OCI-LY7 (cell line): Measurements from ENCODE around the gene GSTA5.
"Not testable (repeated sequence)": the region's sequence is repeated elsewhere in the genome, so short reads cannot be mapped to it uniquely, and the experiment has no call there.

Source experiments
- EZH2phosphoT487 ChIP-seq: fragments of 200-600 bp; sonication (generic); IDR thresholded peaks from 2 replicates; pipeline ENCODE4 v1.6.1; 2018; ENCODE audit warnings: low read depth, borderline replicate concordance, mild to moderate bottlenecking, mixed run types, antibody characterized with exemption, low read length, moderate library complexity, mixed read lengths
- TF ChIP-seq, protein P1 (sequence below): fragments of 200-600 bp; sonication (generic); conservative IDR thresholded peaks from 2 replicates; pipeline ENCODE4 v1.5.1; 2014; ENCODE audit warnings: mild to moderate bottlenecking, antibody characterized with exemption, low read length, moderate library complexity, mixed read lengths

GRCh38 chr6:52814545-52814944 is 26.1 kb downstream of the GSTA5 start:
- TF ChIP-seq, protein P1, sequence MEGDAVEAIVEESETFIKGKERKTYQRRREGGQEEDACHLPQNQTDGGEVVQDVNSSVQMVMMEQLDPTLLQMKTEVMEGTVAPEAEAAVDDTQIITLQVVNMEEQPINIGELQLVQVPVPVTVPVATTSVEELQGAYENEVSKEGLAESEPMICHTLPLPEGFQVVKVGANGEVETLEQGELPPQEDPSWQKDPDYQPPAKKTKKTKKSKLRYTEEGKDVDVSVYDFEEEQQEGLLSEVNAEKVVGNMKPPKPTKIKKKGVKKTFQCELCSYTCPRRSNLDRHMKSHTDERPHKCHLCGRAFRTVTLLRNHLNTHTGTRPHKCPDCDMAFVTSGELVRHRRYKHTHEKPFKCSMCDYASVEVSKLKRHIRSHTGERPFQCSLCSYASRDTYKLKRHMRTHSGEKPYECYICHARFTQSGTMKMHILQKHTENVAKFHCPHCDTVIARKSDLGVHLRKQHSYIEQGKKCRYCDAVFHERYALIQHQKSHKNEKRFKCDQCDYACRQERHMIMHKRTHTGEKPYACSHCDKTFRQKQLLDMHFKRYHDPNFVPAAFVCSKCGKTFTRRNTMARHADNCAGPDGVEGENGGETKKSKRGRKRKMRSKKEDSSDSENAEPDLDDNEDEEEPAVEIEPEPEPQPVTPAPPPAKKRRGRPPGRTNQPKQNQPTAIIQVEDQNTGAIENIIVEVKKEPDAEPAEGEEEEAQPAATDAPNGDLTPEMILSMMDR: not testable (repeated sequence)
- TF ChIP-seq EZH2phosphoT487: not testable (repeated sequence)
